Cerebellar cortex (tissue), 1 donor: ENCODE measurements around the gene C1orf141.
"Not testable (repeated sequence)": the region's sequence is repeated elsewhere in the genome, so short reads cannot be mapped to it uniquely, and the experiment has no call there.

Experiments used
- DNase-seq: peaks from one replicate; pipeline ENCODE4 v3.0.0-alpha.2; 2015; ENCODE audit warnings: low spot score

C1orf141 gene

GRCh38 chr1:67134695-67135094, at the start of gene C1orf141:
Gene C1orf141 (minus strand): TSS chr1:67134970. CDS start chr1:67127240, 7,730 bp downstream.
- no peak for DNase-seq

GRCh38 chr1:67175530-67176087, 40.8 kb upstream of the C1orf141 start:
- no peak for DNase-seq

- no peak for DNase-seq
These were observed 40.0 kb upstream of the C1orf141 start for GRCh38 chr1:67174716-67175284.

- no peak for DNase-seq
These were observed 39.2 kb upstream of the C1orf141 start for GRCh38 chr1:67173988-67174387.

- DNase-seq, result no peak
These were observed 37.2 kb upstream of the C1orf141 start for GRCh38 chr1:67171978-67172377.

GRCh38 chr1:67171574-67171955, 36.8 kb upstream of the C1orf141 start:
- DNase-seq, result no peak

- DNase-seq, result no peak
These were observed 36.2 kb upstream of the C1orf141 start for GRCh38 chr1:67170751-67171573.

- DNase-seq, result no peak
These were observed 35.2 kb upstream of the C1orf141 start for GRCh38 chr1:67169932-67170331.

- DNase-seq, result no peak
These were observed 34.7 kb upstream of the C1orf141 start for GRCh38 chr1:67169496-67169895.

- no peak for DNase-seq
These were observed 31.4 kb upstream of the C1orf141 start, which contains the start of gene IL23R for GRCh38 chr1:67166196-67166595. Gene IL23R (plus strand): TSS chr1:67166454. CDS start chr1:67168121, 1,667 bp downstream.

- DNase-seq, result no peak
These were observed 30.8 kb upstream of the C1orf141 start for GRCh38 chr1:67165468-67166041.

- no peak for DNase-seq
These were observed 28.2 kb upstream of the C1orf141 start for GRCh38 chr1:67162954-67163353.

GRCh38 chr1:67159233-67159632, 24.5 kb upstream of the C1orf141 start:
- no peak for DNase-seq

GRCh38 chr1:67158401-67158800, 23.6 kb upstream of the C1orf141 start:
- no peak for DNase-seq

- DNase-seq, result no peak
These were observed 16.2 kb upstream of the C1orf141 start for GRCh38 chr1:67150931-67151330.

- peak; percentile 62 for DNase-seq
These were observed 14.5 kb upstream of the C1orf141 start for GRCh38 chr1:67149179-67149770.

GRCh38 chr1:67148516-67149178, 13.9 kb upstream of the C1orf141 start:
- DNase-seq, result no peak

- DNase-seq, result not testable (repeated sequence)
These were observed 13.2 kb upstream of the C1orf141 start for GRCh38 chr1:67147973-67148372.

GRCh38 chr1:67146539-67146938, 11.8 kb upstream of the C1orf141 start:
- no peak for DNase-seq

GRCh38 chr1:67146101-67146500, 11.3 kb upstream of the C1orf141 start:
- no peak for DNase-seq

GRCh38 chr1:67144696-67145095, 9.9 kb upstream of the C1orf141 start:
- no peak for DNase-seq

- DNase-seq, result no peak
These were observed 9.2 kb upstream of the C1orf141 start for GRCh38 chr1:67143966-67144365.
